GM23338 (cell line): ENCODE data around the gene RASL12.
"Not testable (repeated sequence)": the region's sequence is repeated elsewhere in the genome, so short reads cannot be mapped to it uniquely, and the experiment has no call there.

Source experiments
- CTCF ChIP-seq, 2 experiments: fragments of 200-600 bp in 1 of 2; sonication (generic) in 1 of 2; conservative IDR thresholded peaks; 2 replicates each; pipeline versions ENCODE4 v1.5.1 to v1.6.1; 2016 to 2017; ENCODE audit warnings: antibody characterized with exemption in 2 of 2, low read depth in 2 of 2, mild to moderate bottlenecking in 2 of 2, moderate library complexity in 1 of 2
- EZH2 ChIP-seq: fragments of 200-600 bp; sonication (generic); IDR thresholded peaks from one replicate; pipeline ENCODE4 v1.8.0; 2017; ENCODE audit warnings: antibody characterized with exemption, mild to moderate bottlenecking, low read depth; ENCODE audit not compliant: unreplicated experiment
- POLR2AphosphoS5 ChIP-seq: IDR thresholded peaks from 2 replicates; pipeline ENCODE4 v1.6.1; 2016; ENCODE audit warnings: antibody characterized with exemption, low read depth

- TF ChIP-seq POLR2AphosphoS5; CTCF (conservative IDR thresholded peaks at IDR 0.05; ENCODE audit: low read depth in 2 of 2); EZH2: not testable (repeated sequence)
These were observed 56.6 kb downstream of the RASL12 start for GRCh38 chr15:65011198-65011597.
